ENCODE results near the gene GRM8. TPM values are rescaled to one million over a fixed set of nuclear protein-coding genes. Genes with fewer than 3 reads are reported as not detected.

Gene GRM8
- total and polyA plus RNA-seq, 4 donors, result 0.28 to 4.9 (median 2.8) TPM

- Histone ChIP-seq H3K27ac (ENCODE audit: low read depth in 1 of 2, low read length in 2 of 2) (no peak overlapping the region), H3K27me3 (ENCODE audit: control insufficient read depth in 4 of 4, insufficient read depth in 4 of 4, low read length in 3 of 4) (no peaks in the 10 kb centered on the region), H3K9me3 (ENCODE audit: control insufficient read depth in 4 of 4, low read length in 3 of 4) (no peaks in the 10 kb centered on the region), H3K4me1 (ENCODE audit: control insufficient read depth in 4 of 4, insufficient read depth in 4 of 4, low read length in 3 of 4) (peaks cover 0 to 6% (median 1%) of the 10 kb centered on the region in 4 donors), H3K4me3 (ENCODE audit: low read depth in 1 of 3, low read length in 3 of 3) (no peak overlapping the region), H3K9ac (ENCODE audit: low read depth in 1 of 2, low read length in 2 of 2) (no peak overlapping the region), H3K36me3 (ENCODE audit: control insufficient read depth in 4 of 4, insufficient read depth in 3 of 4, low read depth in 1 of 4, low read length in 3 of 4) (no peaks in the 10 kb centered on the region)
- WGBS, result 84% methylated on average over 4 of the region's 4 CpGs
- no peak for TF ChIP-seq EGR1 (IDR thresholded peaks at IDR 0.05; ENCODE audit: low read depth in 2 of 2)
- no peak for TF ChIP-seq MAX (IDR thresholded peaks at IDR 0.05)
- TF ChIP-seq HNF4A (conservative IDR thresholded peaks at IDR 0.05), result no peak
- TF ChIP-seq YY1 (IDR thresholded peaks at IDR 0.05), result no peak
- TF ChIP-seq FOXA2 (IDR thresholded peaks at IDR 0.05), result no peak
- no peak for DNase-seq (ENCODE audit: low spot score)
These were observed 97.8 kb downstream of the GRM8 start for GRCh38 chr7:127154958-127155357.

GRCh38 chr7:127154101-127154500 lies 98.6 kb downstream of the GRM8 start:
- no peak for DNase-seq (ENCODE audit: low spot score)
- no peak overlapping the region for H3K27ac ChIP-seq (ENCODE audit: low read depth in 1 of 2, low read length in 2 of 2)
- H3K4me1 ChIP-seq (ENCODE audit: control insufficient read depth in 4 of 4, insufficient read depth in 4 of 4, low read length in 3 of 4), result peaks cover 0 to 6% (median 1%) of the 10 kb centered on the region in 4 donors
- no peaks in the 10 kb centered on the region for H3K36me3 ChIP-seq (ENCODE audit: control insufficient read depth in 4 of 4, insufficient read depth in 3 of 4, low read depth in 1 of 4, low read length in 3 of 4)
- 89% methylated on average over 3 of the region's 3 CpGs for WGBS
- H3K9ac ChIP-seq (ENCODE audit: low read depth in 1 of 2, low read length in 2 of 2), result no peak overlapping the region
- no peaks in the 10 kb centered on the region for H3K9me3 ChIP-seq (ENCODE audit: control insufficient read depth in 4 of 4, low read length in 3 of 4)
- no peaks in the 10 kb centered on the region for H3K27me3 ChIP-seq (ENCODE audit: control insufficient read depth in 4 of 4, insufficient read depth in 4 of 4, low read length in 3 of 4)
- H3K4me3 ChIP-seq (ENCODE audit: low read depth in 1 of 3, low read length in 3 of 3), result no peak overlapping the region
- no peak for TF ChIP-seq YY1 (IDR thresholded peaks at IDR 0.05)
- no peak for TF ChIP-seq HNF4G (IDR thresholded peaks at IDR 0.05)

GRCh38 chr7:127153315-127153714 lies 99.4 kb downstream of the GRM8 start:
- H3K36me3 ChIP-seq (ENCODE audit: control insufficient read depth in 4 of 4, insufficient read depth in 3 of 4, low read depth in 1 of 4, low read length in 3 of 4), result no peaks in the 10 kb centered on the region
- no peak overlapping the region for H3K9ac ChIP-seq (ENCODE audit: low read depth in 1 of 2, low read length in 2 of 2)
- H3K27ac ChIP-seq (ENCODE audit: low read depth in 1 of 2, low read length in 2 of 2), result no peak overlapping the region
- H3K27me3 ChIP-seq (ENCODE audit: control insufficient read depth in 4 of 4, insufficient read depth in 4 of 4, low read length in 3 of 4), result no peaks in the 10 kb centered on the region
- WGBS, result 90% methylated on average over 3 of the region's 3 CpGs
- DNase-seq (ENCODE audit: low spot score), result no peak
- peaks cover 0 to 6% (median 1%) of the 10 kb centered on the region in 4 donors for H3K4me1 ChIP-seq (ENCODE audit: control insufficient read depth in 4 of 4, insufficient read depth in 4 of 4, low read length in 3 of 4)
- no peaks in the 10 kb centered on the region for H3K9me3 ChIP-seq (ENCODE audit: control insufficient read depth in 4 of 4, low read length in 3 of 4)
- H3K4me3 ChIP-seq (ENCODE audit: low read depth in 1 of 3, low read length in 3 of 3), result no peak overlapping the region
- TF ChIP-seq RAD21 (IDR thresholded peaks at IDR 0.05) (no peak), ATF3 (IDR thresholded peaks at IDR 0.05) (no peak), ZBTB33 (IDR thresholded peaks at IDR 0.05) (no peak), SP1 (IDR thresholded peaks at IDR 0.05) (no peak), CTCF (IDR thresholded peaks at IDR 0.05; ENCODE audit: low read depth, low read length, missing input control) (no peak), RXRA (IDR thresholded peaks at IDR 0.05) (no peak), NR2F2 (IDR thresholded peaks at IDR 0.05) (no peak), HNF4A (conservative IDR thresholded peaks at IDR 0.05) (no peak), FOXA1 (IDR thresholded peaks at IDR 0.05) (no peak), MAX (IDR thresholded peaks at IDR 0.05) (no peak), FOXA2 (IDR thresholded peaks at IDR 0.05) (no peak)
